ENCODE results near the gene SLC5A10.

Gene SLC5A10

GRCh38 chr17:19004421-19005136 lies 52.6 kb downstream of the SLC5A10 start, which contains the start of gene FAM83G:
Gene FAM83G, minus strand, starts transcription at chr17:19004764. Its CDS starts 723 bp downstream, at chr17:19004041.
- no peak for DNase-seq

- DNase-seq, result no peak
Measured at GRCh38 chr17:19005137-19005773, 53.3 kb downstream of the SLC5A10 start.

- DNase-seq, result no peak
Measured at GRCh38 chr17:19005789-19006430, 53.9 kb downstream of the SLC5A10 start.

GRCh38 chr17:19006698-19007097 lies 54.7 kb downstream of the SLC5A10 start:
- no peak for DNase-seq

- DNase-seq, result no peak
Measured at GRCh38 chr17:19009970-19010369, 58.0 kb downstream of the SLC5A10 start.

- no peak for DNase-seq
Measured at GRCh38 chr17:19010729-19011505, 59.0 kb downstream of the SLC5A10 start.

- DNase-seq, result no peak
Measured at GRCh38 chr17:19011581-19011980, 59.6 kb downstream of the SLC5A10 start.

- no peak for DNase-seq
Measured at GRCh38 chr17:19012171-19013080, 60.5 kb downstream of the SLC5A10 start.

- DNase-seq, result no peak
Measured at GRCh38 chr17:19013226-19013625, 61.3 kb downstream of the SLC5A10 start.

GRCh38 chr17:19013806-19014627 lies 62.1 kb downstream of the SLC5A10 start:
- no peak for DNase-seq

- DNase-seq, result no peak
Measured at GRCh38 chr17:19014628-19015215, 62.8 kb downstream of the SLC5A10 start.

- no peak for DNase-seq
Measured at GRCh38 chr17:19015428-19015827, 63.5 kb downstream of the SLC5A10 start.

GRCh38 chr17:19016297-19016696 lies 64.3 kb downstream of the SLC5A10 start:
- no peak for DNase-seq

- no peak for DNase-seq
Measured at GRCh38 chr17:19016881-19017280, 64.9 kb downstream of the SLC5A10 start.

- DNase-seq, result no peak
Measured at GRCh38 chr17:19017401-19017800, 65.4 kb downstream of the SLC5A10 start.

GRCh38 chr17:19017804-19018599 lies 66.0 kb downstream of the SLC5A10 start:
- no peak for DNase-seq

- DNase-seq, result no peak
Measured at GRCh38 chr17:19018600-19018950, 66.6 kb downstream of the SLC5A10 start.

GRCh38 chr17:19019041-19019941 lies 67.3 kb downstream of the SLC5A10 start:
- no peak for DNase-seq

- no peak for DNase-seq
Measured at GRCh38 chr17:19020016-19020415, 68.1 kb downstream of the SLC5A10 start.
